Measurements from ENCODE around the gene WNT10A. TPM values are rescaled to one million over a fixed set of nuclear protein-coding genes. Genes with fewer than 3 reads are reported as not detected.

The WNT10A gene
- total RNA-seq, 1 donor from 2014 or later: 2.4 TPM

GRCh38 chr2:218880859-218881594 lies 375 bp downstream of the WNT10A start:
- no peak for FAIRE-seq

GRCh38 chr2:218881744-218882460 lies 1.2 kb downstream of the WNT10A start:
- H3K27me3 ChIP-seq (ENCODE audit: control insufficient read depth, insufficient read depth, low read length): peaks cover 2% of the 10 kb centered on the region
- H3K36me3 ChIP-seq (ENCODE audit: control insufficient read depth, insufficient read depth, low read length): no peaks in the 10 kb centered on the region
- DNase-seq (ENCODE audit: low read depth) (no peak), FAIRE-seq (peak; percentile 82)
- no peak for TF ChIP-seq CTCF (IDR thresholded peaks at IDR 0.05; ENCODE audit: insufficient read depth, low read length, severe bottlenecking)
- peak overlapping the region; percentile 43 for H3K4me3 ChIP-seq (ENCODE audit: low read depth, low read length)

More at GRCh38 chr2:218880859-218881594, 375 bp downstream of the WNT10A start:
- DNase-seq (ENCODE audit: low read depth): no peak
- Histone ChIP-seq H3K4me3 (ENCODE audit: low read depth, low read length) (peak overlapping the region; percentile 43), H3K27me3 (ENCODE audit: control insufficient read depth, insufficient read depth, low read length) (peaks cover 2% of the 10 kb centered on the region), H3K36me3 (ENCODE audit: control insufficient read depth, insufficient read depth, low read length) (no peaks in the 10 kb centered on the region)
- TF ChIP-seq CTCF (IDR thresholded peaks at IDR 0.05; ENCODE audit: insufficient read depth, low read length, severe bottlenecking): no peak

DNA sequence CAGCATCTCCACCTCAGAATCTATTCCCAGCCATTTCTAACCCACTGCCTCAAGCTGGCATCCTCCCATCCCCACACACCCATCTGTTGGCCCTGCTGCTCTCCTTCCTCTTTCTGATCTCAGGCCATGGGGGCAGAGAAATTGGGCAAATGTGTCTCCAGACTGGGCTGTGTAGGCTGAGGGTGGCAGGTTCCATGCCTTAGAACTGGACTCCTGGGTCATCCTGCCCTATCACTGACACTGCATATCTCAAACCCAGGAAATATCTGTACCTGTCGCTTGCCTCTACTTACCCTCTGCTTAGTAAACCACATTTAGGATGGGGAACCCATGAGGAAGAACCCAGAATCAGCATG lies 1.8 kb downstream of the WNT10A start:
- FAIRE-seq (peak; percentile 7), DNase-seq (ENCODE audit: low read depth) (no peak)
- no peaks in the 10 kb centered on the region for H3K36me3 ChIP-seq (ENCODE audit: control insufficient read depth, insufficient read depth, low read length)
- H3K27me3 ChIP-seq (ENCODE audit: control insufficient read depth, insufficient read depth, low read length): peaks cover 2% of the 10 kb centered on the region
- H3K4me3 ChIP-seq (ENCODE audit: low read depth, low read length): no peak overlapping the region
- TF ChIP-seq CTCF (IDR thresholded peaks at IDR 0.05; ENCODE audit: insufficient read depth, low read length, severe bottlenecking): no peak

DNA sequence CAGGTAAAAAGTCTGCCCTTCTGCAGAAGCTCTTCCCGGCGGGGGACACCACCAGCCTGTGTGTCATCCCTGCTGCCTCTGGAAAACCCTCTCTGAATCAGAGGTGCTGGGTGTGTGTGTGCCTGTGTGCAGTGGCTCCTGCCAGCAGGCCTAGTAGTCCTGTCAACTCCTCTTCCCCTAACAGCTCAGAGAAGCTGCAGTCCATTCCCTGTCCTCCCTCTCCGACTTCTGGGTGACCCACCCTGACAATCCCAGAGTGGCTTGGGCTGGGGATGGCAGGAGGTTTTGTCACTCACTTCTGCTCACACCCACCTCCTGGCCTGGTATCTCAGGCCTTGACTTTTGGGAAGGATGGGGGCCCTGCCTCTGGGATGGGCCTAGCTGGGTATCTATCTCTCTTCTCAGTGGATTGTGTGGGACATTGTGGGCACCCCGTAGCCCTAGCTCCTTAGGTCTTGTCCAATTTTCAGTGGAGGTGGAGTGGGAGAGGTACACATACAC lies 2.3 kb downstream of the WNT10A start:
- TF ChIP-seq CTCF (IDR thresholded peaks at IDR 0.05; ENCODE audit: insufficient read depth, low read length, severe bottlenecking): no peak
- DNase-seq (ENCODE audit: low read depth) (peak; percentile 87), FAIRE-seq (no peak)
- Histone ChIP-seq H3K36me3 (ENCODE audit: control insufficient read depth, insufficient read depth, low read length) (no peaks in the 10 kb centered on the region), H3K27me3 (ENCODE audit: control insufficient read depth, insufficient read depth, low read length) (peaks cover 2% of the 10 kb centered on the region), H3K4me3 (ENCODE audit: low read depth, low read length) (no peak overlapping the region)

- TF ChIP-seq CTCF (IDR thresholded peaks at IDR 0.05; ENCODE audit: insufficient read depth, low read length, severe bottlenecking): no peak
- DNase-seq (ENCODE audit: low read depth): peak; percentile 41
- no peaks in the 10 kb centered on the region for H3K36me3 ChIP-seq (ENCODE audit: control insufficient read depth, insufficient read depth, low read length)
- FAIRE-seq: no peak
- peaks cover 2% of the 10 kb centered on the region for H3K27me3 ChIP-seq (ENCODE audit: control insufficient read depth, insufficient read depth, low read length)
- H3K4me3 ChIP-seq (ENCODE audit: low read depth, low read length): peak overlapping the region; percentile 30
Measured at GRCh38 chr2:218883491-218884490, 3.1 kb downstream of the WNT10A start.
